VCaP (cell line): ENCODE data around the gene GDA.
"Not testable (repeated sequence)": the region's sequence is repeated elsewhere in the genome, so short reads cannot be mapped to it uniquely, and the experiment has no call there.

ENCODE experiments used
- H3K27ac ChIP-seq: fragments of 450-650 bp; 2 replicates; pipeline ENCODE4 v1.5.1; 2017
- TF ChIP-seq, protein P1 (sequence below): fragments of 450-650 bp; conservative IDR thresholded peaks from 2 replicates; pipeline ENCODE4 v1.5.1; 2017; ENCODE audit warnings: mild to moderate bottlenecking, moderate library complexity

GDA gene

GRCh38 chr9:72274916-72275315 is 125.7 kb downstream of the GDA start:
- TF ChIP-seq, protein P1, sequence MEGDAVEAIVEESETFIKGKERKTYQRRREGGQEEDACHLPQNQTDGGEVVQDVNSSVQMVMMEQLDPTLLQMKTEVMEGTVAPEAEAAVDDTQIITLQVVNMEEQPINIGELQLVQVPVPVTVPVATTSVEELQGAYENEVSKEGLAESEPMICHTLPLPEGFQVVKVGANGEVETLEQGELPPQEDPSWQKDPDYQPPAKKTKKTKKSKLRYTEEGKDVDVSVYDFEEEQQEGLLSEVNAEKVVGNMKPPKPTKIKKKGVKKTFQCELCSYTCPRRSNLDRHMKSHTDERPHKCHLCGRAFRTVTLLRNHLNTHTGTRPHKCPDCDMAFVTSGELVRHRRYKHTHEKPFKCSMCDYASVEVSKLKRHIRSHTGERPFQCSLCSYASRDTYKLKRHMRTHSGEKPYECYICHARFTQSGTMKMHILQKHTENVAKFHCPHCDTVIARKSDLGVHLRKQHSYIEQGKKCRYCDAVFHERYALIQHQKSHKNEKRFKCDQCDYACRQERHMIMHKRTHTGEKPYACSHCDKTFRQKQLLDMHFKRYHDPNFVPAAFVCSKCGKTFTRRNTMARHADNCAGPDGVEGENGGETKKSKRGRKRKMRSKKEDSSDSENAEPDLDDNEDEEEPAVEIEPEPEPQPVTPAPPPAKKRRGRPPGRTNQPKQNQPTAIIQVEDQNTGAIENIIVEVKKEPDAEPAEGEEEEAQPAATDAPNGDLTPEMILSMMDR, result no peak
- no peak overlapping the region for H3K27ac ChIP-seq

GRCh38 chr9:72276429-72276828 is 127.2 kb downstream of the GDA start:
- H3K27ac ChIP-seq, result no peak overlapping the region
- TF ChIP-seq, protein P1, result no peak

- TF ChIP-seq, protein P1, result no peak
- H3K27ac ChIP-seq, result no peak overlapping the region
Measured at GRCh38 chr9:72278959-72279358, 129.7 kb downstream of the GDA start.

DNA sequence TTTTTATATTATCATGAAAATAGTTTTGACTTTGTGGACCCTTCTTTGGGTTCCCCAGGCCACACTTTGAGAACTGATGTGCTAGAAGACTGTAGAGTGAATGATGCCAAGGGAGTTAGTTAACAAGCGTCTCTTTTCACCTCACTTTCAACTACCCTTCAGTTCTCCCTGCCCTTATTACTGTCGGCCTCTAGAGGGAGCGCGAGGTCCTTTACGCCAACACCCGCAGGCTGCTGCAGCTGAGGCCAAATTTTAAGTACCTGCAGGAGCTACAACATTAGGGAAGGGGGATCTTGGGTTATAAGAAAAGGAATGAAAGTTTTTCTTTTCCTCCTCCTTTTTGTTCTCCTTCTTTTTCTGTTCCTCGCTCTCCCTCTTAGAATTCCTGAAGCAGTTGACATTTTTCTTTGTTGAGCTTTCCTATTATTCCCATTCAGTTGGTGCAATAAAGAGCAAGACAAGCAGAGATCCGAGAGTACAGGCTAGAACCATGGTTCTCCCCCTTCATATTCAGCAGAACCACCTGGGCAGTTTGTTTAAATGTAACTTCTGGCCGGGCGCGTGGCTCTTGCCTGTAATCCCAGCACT is 131.8 kb downstream of the GDA start:
- no peak overlapping the region for H3K27ac ChIP-seq
- TF ChIP-seq, protein P1, result peak; percentile 95

- TF ChIP-seq, protein P1, result no peak
Measured at GRCh38 chr9:72289401-72289800, 140.2 kb downstream of the GDA start.

DNA sequence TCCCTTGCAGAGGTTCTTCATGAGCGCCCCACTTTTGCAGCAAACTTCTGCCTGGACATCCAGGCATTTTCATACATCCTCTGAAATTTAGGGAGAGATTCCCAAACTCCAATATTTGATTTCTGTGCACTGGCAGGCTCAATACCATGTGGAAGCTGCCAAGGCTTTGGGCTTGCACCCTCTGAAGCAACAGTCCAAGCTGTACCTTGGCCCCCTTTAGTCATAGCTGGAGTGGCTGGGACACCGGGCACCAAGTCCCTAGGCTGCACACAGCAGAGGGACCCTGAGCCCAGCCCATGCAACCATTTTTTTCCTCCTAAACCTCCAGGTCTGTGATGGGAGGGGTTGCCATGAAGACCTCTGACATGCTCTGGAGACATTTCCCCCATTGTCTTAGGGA is 141.1 kb downstream of the GDA start:
- TF ChIP-seq, protein P1, result no peak
- no peak overlapping the region for H3K27ac ChIP-seq

More at GRCh38 chr9:72289401-72289800, 140.2 kb downstream of the GDA start:
- no peak overlapping the region for H3K27ac ChIP-seq

- not testable (repeated sequence) for H3K27ac ChIP-seq
Measured at GRCh38 chr9:72291576-72291975, 142.3 kb downstream of the GDA start.

DNA sequence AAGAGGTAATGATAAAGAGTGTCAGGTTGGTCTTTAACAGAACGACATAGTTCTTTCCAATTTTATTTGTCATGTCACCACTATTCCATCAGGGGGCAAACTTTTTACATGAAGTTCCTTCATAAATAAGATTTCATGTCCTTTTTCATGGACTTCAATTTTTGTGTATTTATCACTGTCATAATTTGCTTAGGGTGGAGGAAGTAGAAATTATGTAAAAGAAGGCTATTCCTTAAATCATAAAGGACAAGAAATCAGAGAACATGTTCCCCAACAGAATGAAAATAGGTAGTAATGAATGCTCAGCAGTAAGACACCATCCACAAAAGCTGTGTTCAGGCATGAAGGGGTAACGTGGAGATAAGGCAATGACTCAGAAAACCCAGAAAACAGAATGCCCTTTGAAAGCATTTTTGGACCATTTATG is 143.0 kb downstream of the GDA start:
- H3K27ac ChIP-seq, result no peak overlapping the region
- TF ChIP-seq, protein P1, result peak; percentile 71
